ENCODE data around the gene FOXJ2.

Gene FOXJ2

GRCh38 chr12:8047842-8048241 is 15.3 kb downstream of the FOXJ2 start:
- Histone ChIP-seq H4K91ac (ENCODE audit: low read depth, low read length) (no peak overlapping the region), H3K79me1 (ENCODE audit: low read length) (no peaks in the 10 kb centered on the region), H4K12ac (ENCODE audit: low read depth, low read length) (no peak overlapping the region), H3K79me2 (ENCODE audit: control insufficient read depth, insufficient read depth, low read length, poor library complexity) (no peaks in the 10 kb centered on the region), H3K18ac (ENCODE audit: low read length) (no peak overlapping the region), H3K9ac (ENCODE audit: low read length) (no peak overlapping the region), H2BK5ac (ENCODE audit: low read depth, low read length, poor library complexity) (no peak overlapping the region), H3K23ac (ENCODE audit: low read length) (no peak overlapping the region), H3K9me3 (ENCODE audit: insufficient read depth, low read depth, low read length) (peaks cover 2% of the 10 kb centered on the region), H3K36me3 (ENCODE audit: control insufficient read depth in 1 of 2, insufficient read depth in 2 of 2, low read length in 2 of 2) (peaks cover 46 to 63% of the 10 kb centered on the region in 2 experiments), H2BK12ac (ENCODE audit: low read length) (no peak overlapping the region), H3K14ac (ENCODE audit: low read length) (no peak overlapping the region), H4K8ac (ENCODE audit: low read depth, low read length) (no peak overlapping the region), H3K4me2 (ENCODE audit: low read length) (no peak overlapping the region), H3K27me3 (ENCODE audit: insufficient read depth, low read length) (no peaks in the 10 kb centered on the region), H3K27ac (ENCODE audit: low read depth, low read length) (no peak overlapping the region), H2AFZ (ENCODE audit: insufficient read depth, low read length, poor library complexity) (no peak overlapping the region), H3K4me3 (ENCODE audit: low read depth, low read length) (no peak overlapping the region), H3K4me1 (ENCODE audit: control insufficient read depth in 1 of 2, insufficient read depth in 2 of 2, low read length in 2 of 2) (no peaks in the 10 kb centered on the region), H2BK120ac (ENCODE audit: insufficient read depth, low read length, poor library complexity) (no peak overlapping the region), H3K4ac (ENCODE audit: low read depth, low read length) (no peak overlapping the region), H2AK5ac (ENCODE audit: low read length) (no peak overlapping the region)
- no CpG with 5 or more reads among the region's 5 CpGs for WGBS (ENCODE audit: extremely low coverage, insufficient coverage, insufficient read length)
- no peak for DNase-seq

- WGBS (ENCODE audit: extremely low coverage, insufficient coverage, insufficient read length) = no CpG with 5 or more reads among the region's 4 CpGs
Observed at GRCh38 chr12:8048906-8049305, 16.4 kb downstream of the FOXJ2 start.

DNA sequence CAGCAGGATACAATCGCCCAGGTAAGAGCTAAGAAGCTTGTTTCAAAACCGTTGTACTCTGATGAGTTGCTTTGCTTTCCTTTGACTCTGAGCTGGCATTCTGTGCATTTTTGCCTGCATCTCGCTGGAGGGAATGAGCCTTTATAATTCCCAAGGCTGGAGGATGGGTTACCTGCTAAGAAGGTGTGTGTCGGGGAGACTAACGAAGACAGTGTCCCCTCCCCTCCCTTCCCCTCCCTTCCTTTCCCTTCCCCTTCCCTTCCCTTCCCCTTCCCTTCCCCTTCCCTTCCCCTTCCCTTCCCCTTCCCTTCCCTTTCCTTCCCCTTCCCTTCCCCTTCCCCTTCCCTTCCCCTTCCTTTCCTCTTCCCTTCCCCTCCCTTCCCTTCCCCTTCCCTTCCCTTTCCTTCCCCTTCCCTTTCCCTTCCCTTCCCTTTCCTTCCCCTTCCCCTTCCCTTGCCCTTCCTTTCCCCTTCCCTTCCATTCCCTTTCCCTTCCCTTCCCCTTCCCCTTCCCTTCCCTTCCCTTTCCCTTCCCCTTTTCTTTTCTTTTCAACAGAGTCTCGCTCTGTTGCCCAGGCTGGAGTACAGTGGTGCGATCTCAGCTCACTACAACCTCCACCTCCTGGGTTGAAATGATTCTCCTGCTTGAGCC is 18.2 kb downstream of the FOXJ2 start:
- Histone ChIP-seq H3K23ac (ENCODE audit: low read length) (no peak overlapping the region), H2BK120ac (ENCODE audit: insufficient read depth, low read length, poor library complexity) (no peak overlapping the region), H4K91ac (ENCODE audit: low read depth, low read length) (no peak overlapping the region), H3K4me1 (ENCODE audit: control insufficient read depth in 1 of 2, insufficient read depth in 2 of 2, low read length in 2 of 2) (no peaks in the 10 kb centered on the region), H3K4me3 (ENCODE audit: low read depth, low read length) (no peak overlapping the region), H3K27me3 (ENCODE audit: insufficient read depth, low read length) (no peaks in the 10 kb centered on the region), H3K9ac (ENCODE audit: low read length) (no peak overlapping the region), H2AFZ (ENCODE audit: insufficient read depth, low read length, poor library complexity) (no peak overlapping the region), H3K36me3 (ENCODE audit: control insufficient read depth in 1 of 2, insufficient read depth in 2 of 2, low read length in 2 of 2) (peaks cover 33 to 50% of the 10 kb centered on the region in 2 experiments), H2BK12ac (ENCODE audit: low read length) (no peak overlapping the region), H3K4ac (ENCODE audit: low read depth, low read length) (no peak overlapping the region), H3K4me2 (ENCODE audit: low read length) (no peak overlapping the region), H3K18ac (ENCODE audit: low read length) (no peak overlapping the region), H3K79me2 (ENCODE audit: control insufficient read depth, insufficient read depth, low read length, poor library complexity) (no peaks in the 10 kb centered on the region), H4K12ac (ENCODE audit: low read depth, low read length) (no peak overlapping the region), H3K9me3 (ENCODE audit: insufficient read depth, low read depth, low read length) (peaks cover 2% of the 10 kb centered on the region), H3K14ac (ENCODE audit: low read length) (no peak overlapping the region), H3K27ac (ENCODE audit: low read depth, low read length) (no peak overlapping the region), H2BK5ac (ENCODE audit: low read depth, low read length, poor library complexity) (no peak overlapping the region), H4K8ac (ENCODE audit: low read depth, low read length) (no peak overlapping the region), H2AK5ac (ENCODE audit: low read length) (no peak overlapping the region), H3K79me1 (ENCODE audit: low read length) (no peaks in the 10 kb centered on the region)
- no CpG with 5 or more reads among the region's 7 CpGs for WGBS (ENCODE audit: extremely low coverage, insufficient coverage, insufficient read length)
- no peak for DNase-seq

More at GRCh38 chr12:8048906-8049305, 16.4 kb downstream of the FOXJ2 start:
- Histone ChIP-seq H3K9me3 (ENCODE audit: insufficient read depth, low read depth, low read length) (peaks cover 2% of the 10 kb centered on the region), H4K8ac (ENCODE audit: low read depth, low read length) (no peak overlapping the region), H2AK5ac (ENCODE audit: low read length) (no peak overlapping the region), H3K9ac (ENCODE audit: low read length) (no peak overlapping the region), H3K79me1 (ENCODE audit: low read length) (no peaks in the 10 kb centered on the region), H3K4me2 (ENCODE audit: low read length) (no peak overlapping the region), H2BK120ac (ENCODE audit: insufficient read depth, low read length, poor library complexity) (no peak overlapping the region), H2BK12ac (ENCODE audit: low read length) (no peak overlapping the region), H3K79me2 (ENCODE audit: control insufficient read depth, insufficient read depth, low read length, poor library complexity) (no peaks in the 10 kb centered on the region), H4K12ac (ENCODE audit: low read depth, low read length) (no peak overlapping the region), H3K14ac (ENCODE audit: low read length) (no peak overlapping the region), H2BK5ac (ENCODE audit: low read depth, low read length, poor library complexity) (no peak overlapping the region), H3K4ac (ENCODE audit: low read depth, low read length) (no peak overlapping the region), H3K27ac (ENCODE audit: low read depth, low read length) (no peak overlapping the region), H4K91ac (ENCODE audit: low read depth, low read length) (no peak overlapping the region), H3K36me3 (ENCODE audit: control insufficient read depth in 1 of 2, insufficient read depth in 2 of 2, low read length in 2 of 2) (peaks cover 42 to 61% of the 10 kb centered on the region in 2 experiments), H3K4me3 (ENCODE audit: low read depth, low read length) (no peak overlapping the region), H3K27me3 (ENCODE audit: insufficient read depth, low read length) (no peaks in the 10 kb centered on the region), H2AFZ (ENCODE audit: insufficient read depth, low read length, poor library complexity) (no peak overlapping the region), H3K4me1 (ENCODE audit: control insufficient read depth in 1 of 2, insufficient read depth in 2 of 2, low read length in 2 of 2) (no peaks in the 10 kb centered on the region), H3K23ac (ENCODE audit: low read length) (no peak overlapping the region), H3K18ac (ENCODE audit: low read length) (no peak overlapping the region)
- DNase-seq = no peak

DNA sequence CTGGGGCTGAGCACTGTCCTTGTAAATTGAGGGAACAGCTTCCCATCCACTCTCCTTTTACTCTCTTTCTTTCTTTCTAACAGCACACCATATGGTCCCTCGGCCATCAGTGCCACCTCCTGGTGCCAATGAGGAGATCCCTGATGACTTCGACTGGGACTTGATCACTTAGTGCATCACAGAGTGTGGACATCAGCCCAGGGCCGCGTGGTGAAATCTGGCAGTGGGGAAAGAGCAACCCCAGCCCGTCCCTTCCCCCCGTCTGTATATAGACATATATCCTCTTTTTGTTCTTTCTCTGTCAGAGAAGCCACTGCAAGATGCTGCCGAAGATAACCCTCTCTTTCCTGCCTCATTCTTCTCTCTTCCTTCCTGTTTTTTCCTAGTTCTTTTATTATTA is 20.2 kb downstream of the FOXJ2 start:
- H3K79me1 ChIP-seq (ENCODE audit: low read length) = no peaks in the 10 kb centered on the region
- H3K27me3 ChIP-seq (ENCODE audit: insufficient read depth, low read length) = no peaks in the 10 kb centered on the region
- no peak overlapping the region for H3K4me2 ChIP-seq (ENCODE audit: low read length)
- H2BK12ac ChIP-seq (ENCODE audit: low read length) = no peak overlapping the region
- DNase-seq = no peak
- peaks cover 30 to 45% of the 10 kb centered on the region in 2 experiments for H3K36me3 ChIP-seq (ENCODE audit: control insufficient read depth in 1 of 2, insufficient read depth in 2 of 2, low read length in 2 of 2)
- H2AK5ac ChIP-seq (ENCODE audit: low read length) = no peak overlapping the region
- H3K4me3 ChIP-seq (ENCODE audit: low read depth, low read length) = no peak overlapping the region
- H2BK5ac ChIP-seq (ENCODE audit: low read depth, low read length, poor library complexity) = no peak overlapping the region
- H4K8ac ChIP-seq (ENCODE audit: low read depth, low read length) = no peak overlapping the region
- no peaks in the 10 kb centered on the region for H3K79me2 ChIP-seq (ENCODE audit: control insufficient read depth, insufficient read depth, low read length, poor library complexity)
- H4K12ac ChIP-seq (ENCODE audit: low read depth, low read length) = no peak overlapping the region
- no peak overlapping the region for H3K14ac ChIP-seq (ENCODE audit: low read length)
- no peaks in the 10 kb centered on the region for H3K4me1 ChIP-seq (ENCODE audit: control insufficient read depth in 1 of 2, insufficient read depth in 2 of 2, low read length in 2 of 2)
- H3K27ac ChIP-seq (ENCODE audit: low read depth, low read length) = no peak overlapping the region
- H2AFZ ChIP-seq (ENCODE audit: insufficient read depth, low read length, poor library complexity) = no peak overlapping the region
- H4K91ac ChIP-seq (ENCODE audit: low read depth, low read length) = no peak overlapping the region
- H3K9me3 ChIP-seq (ENCODE audit: insufficient read depth, low read depth, low read length) = peaks cover 2% of the 10 kb centered on the region
- no peak overlapping the region for H3K9ac ChIP-seq (ENCODE audit: low read length)
- H3K18ac ChIP-seq (ENCODE audit: low read length) = no peak overlapping the region
- no peak overlapping the region for H3K23ac ChIP-seq (ENCODE audit: low read length)
- no peak overlapping the region for H3K4ac ChIP-seq (ENCODE audit: low read depth, low read length)
- WGBS (ENCODE audit: extremely low coverage, insufficient coverage, insufficient read length) = no CpG with 5 or more reads among the region's 7 CpGs
- H2BK120ac ChIP-seq (ENCODE audit: insufficient read depth, low read length, poor library complexity) = no peak overlapping the region

Data from trophoblast cell (in vitro differentiated cells and primary cell).